ENCODE data around the gene PRKCE.
"Not testable (repeated sequence)": the region's sequence is repeated elsewhere in the genome, so short reads cannot be mapped to it uniquely, and the experiment has no call there.

PRKCE gene

DNA sequence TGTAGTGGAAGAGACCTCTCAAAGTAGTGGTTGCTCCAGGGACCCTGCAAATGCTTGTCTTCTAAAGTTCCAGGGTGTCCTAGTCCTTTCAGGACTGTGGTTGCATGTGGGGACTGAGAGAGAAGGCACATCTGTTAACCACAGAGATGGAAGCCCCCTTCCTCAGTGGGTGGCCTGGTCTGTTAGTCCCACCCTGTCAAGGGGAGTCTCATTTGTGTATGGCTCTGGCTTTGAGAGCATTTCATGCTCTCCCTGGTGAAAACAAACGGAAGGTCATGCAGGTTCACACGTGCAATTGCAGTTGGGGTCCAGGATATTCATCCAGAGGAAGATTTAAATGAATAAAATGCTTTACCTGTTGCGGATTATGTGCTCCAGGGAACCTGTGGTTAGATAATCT, 219.6 kb downstream of the PRKCE start:
- no peak for DNase-seq

DNA sequence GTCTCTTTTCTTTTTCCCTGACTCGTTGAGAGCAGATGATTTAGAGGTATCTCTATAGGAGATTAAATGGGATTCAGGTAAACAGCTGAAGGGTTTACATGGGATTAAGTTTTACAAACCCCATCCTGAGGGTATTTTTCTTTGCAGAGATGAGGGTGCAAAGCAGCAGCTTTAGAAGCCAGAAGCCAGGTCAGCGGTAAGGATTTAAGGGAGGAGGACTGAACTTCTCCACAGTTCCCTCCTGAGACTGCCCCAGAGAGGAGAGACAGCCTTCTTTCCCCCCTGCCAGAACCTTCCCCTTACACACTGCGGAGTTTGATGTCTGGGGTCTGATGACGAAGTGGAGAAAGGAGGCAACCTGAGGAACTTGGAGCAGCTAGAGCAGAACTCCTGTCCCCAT, 220.1 kb downstream of the PRKCE start:
- no peak for DNase-seq

- DNase-seq: no peak
Measured at GRCh38 chr2:45872211-45872610, 220.7 kb downstream of the PRKCE start.

GRCh38 chr2:45874344-45874743, 222.9 kb downstream of the PRKCE start:
- DNase-seq: no peak

GRCh38 chr2:45876611-45877010, 225.1 kb downstream of the PRKCE start:
- DNase-seq: no peak

DNA sequence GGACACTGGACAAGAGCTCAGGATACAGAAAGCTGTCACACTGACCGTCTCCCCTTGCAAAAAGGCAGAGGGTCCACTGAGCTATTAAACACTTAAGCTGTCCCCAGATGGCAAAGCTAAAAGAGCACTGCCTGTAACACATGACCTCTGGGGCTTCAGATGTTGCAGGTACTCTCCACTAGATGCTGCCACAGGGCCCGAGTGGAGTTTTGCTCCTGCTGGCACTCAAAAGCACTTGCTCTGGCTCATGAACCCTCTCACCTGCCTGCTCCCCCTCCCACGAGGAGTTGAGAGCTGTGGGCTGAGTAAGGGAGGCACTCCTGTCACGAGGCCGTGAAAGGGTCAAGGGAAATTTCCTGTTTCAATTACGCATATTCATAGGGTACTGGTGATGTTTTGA, 227.9 kb downstream of the PRKCE start:
- DNase-seq: no peak

- no peak for DNase-seq
Measured at GRCh38 chr2:45879936-45880335, 228.5 kb downstream of the PRKCE start.

- DNase-seq: no peak
Measured at GRCh38 chr2:45881970-45882581, 230.6 kb downstream of the PRKCE start.

- DNase-seq: no peak
Measured at GRCh38 chr2:45882707-45883602, 231.5 kb downstream of the PRKCE start.

- DNase-seq: no peak
Measured at GRCh38 chr2:45883603-45884000, 232.1 kb downstream of the PRKCE start.

DNA sequence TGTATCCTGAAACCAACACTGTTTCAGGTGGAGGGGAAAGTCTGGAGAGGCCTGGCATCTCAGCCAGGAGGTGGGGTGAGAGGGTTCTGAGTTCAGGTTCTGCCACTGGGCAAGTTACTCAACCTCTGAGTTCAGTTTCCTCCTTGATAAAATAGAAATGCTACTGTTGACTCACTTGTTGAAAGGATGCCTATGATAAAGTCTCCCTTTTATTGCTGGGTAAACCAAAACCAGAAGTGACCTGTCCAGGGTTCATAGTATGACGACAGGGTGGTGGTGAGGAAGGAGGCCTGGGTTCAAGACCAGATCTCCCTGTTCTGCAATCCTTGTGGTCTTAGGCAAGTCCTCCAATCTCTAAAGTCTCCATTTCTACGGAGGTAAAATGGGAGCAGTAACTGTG, 232.7 kb downstream of the PRKCE start:
- DNase-seq: no peak

DNA sequence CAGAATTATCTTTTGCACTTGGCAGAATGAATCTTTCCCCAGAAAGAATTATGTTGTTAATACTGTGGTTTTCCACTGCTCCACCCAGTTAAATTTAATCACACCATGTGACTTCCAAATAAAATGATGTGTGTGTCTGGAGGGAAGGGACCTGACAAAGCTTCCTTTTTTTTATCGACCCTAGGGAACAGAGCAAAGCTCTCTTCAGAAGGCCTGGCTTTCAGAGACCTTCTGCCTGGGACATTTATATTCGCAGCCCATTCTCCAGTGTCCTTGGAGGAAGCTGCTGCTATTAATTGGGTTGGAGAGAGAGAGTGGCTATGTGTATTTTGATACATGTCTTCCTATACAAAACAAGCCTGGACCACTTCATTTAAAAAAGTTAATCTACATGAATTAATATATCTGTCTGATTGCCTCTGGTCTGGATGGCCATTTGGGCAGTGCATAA, 233.7 kb downstream of the PRKCE start:
- no peak for DNase-seq

DNA sequence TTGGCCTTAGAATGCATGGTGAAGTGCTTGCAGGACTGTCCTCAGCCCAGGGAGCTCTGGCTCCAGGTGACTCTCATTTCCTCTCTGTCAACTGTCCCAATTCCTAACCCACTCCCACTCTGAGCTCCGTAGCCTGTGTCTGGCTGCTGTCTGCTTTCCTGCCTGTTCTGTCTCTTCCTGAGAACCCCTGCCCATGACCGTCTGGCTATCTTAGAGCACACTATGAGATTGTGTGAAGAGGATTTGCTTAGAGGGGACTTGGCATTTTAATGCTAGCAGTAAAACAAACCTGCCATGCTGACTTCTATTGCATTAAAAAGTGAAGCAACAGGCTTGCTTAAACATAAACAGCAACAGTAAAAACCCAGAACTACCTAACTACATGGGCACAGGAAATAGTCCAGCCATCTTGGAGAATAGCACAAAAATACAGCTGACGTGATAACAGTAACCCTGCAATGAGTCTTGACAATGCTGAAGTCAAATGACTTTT, 234.7 kb downstream of the PRKCE start:
- DNase-seq: no peak

- DNase-seq: no peak
Measured at GRCh38 chr2:45888167-45888566, 236.7 kb downstream of the PRKCE start.

GRCh38 chr2:45888641-45889040, 237.2 kb downstream of the PRKCE start:
- DNase-seq: no peak

- no peak for DNase-seq
Measured at GRCh38 chr2:45889053-45889452, 237.6 kb downstream of the PRKCE start.

- no peak for DNase-seq
Measured at GRCh38 chr2:45889620-45890370, 238.3 kb downstream of the PRKCE start.

GRCh38 chr2:45890371-45890646, 238.8 kb downstream of the PRKCE start:
- DNase-seq: not testable (repeated sequence)

GRCh38 chr2:45890819-45891218, 239.3 kb downstream of the PRKCE start:
- DNase-seq: no peak

DNA sequence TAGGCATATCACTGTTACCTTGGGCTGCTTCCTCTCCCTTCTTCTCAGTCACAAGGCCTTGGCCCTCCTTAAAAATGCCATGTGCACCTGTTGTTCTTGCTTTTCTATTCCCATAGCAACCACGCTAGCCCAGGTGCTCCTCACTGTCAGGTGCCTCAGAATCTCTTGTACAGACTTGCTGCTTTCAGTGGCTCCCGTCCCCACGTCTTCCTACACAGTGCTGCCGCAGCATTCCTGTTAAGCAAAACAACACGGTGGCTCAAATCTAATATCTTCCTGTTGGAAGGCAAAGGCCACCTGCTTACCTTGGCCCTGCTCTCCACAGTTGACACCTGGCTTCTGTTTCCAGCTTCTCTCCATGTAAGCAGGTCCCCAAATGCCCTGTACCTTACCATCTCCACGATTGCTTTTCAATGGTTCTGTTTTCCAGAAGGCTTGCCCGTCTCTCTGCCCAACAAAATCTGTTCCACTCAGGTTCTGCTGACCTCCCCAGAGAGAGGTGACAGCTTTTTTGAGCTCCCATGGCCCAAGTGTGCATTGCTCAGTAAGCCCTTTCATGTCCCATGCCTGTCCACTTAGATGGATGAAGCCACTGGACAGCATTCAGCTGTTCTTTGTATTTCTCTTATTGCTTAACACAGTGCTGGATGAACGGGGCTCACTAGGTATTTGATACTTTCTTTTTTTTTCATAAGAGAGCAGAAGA, 240.4 kb downstream of the PRKCE start:
- DNase-seq: no peak

GRCh38 chr2:45892425-45892745, 240.9 kb downstream of the PRKCE start:
- DNase-seq: no peak

DNA sequence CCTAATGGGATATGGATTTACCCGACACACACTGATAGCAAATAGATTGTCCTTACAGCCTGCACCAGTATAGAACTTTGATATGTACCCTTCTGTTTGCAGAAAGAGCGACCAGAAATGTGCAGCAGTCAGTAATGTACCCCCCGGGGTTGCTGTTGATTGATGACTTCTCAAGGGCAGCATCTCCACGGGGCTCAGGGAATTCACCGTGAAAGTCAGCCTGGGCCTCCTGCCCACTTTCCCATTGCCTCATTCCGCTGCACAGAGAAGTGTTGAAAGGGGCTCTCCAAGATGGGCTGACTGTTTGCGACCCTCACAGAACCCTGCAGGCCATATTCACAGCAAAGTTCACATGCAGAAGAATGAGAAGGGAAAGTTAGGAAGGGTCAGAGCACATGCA, 241.3 kb downstream of the PRKCE start:
- DNase-seq: no peak

DNA sequence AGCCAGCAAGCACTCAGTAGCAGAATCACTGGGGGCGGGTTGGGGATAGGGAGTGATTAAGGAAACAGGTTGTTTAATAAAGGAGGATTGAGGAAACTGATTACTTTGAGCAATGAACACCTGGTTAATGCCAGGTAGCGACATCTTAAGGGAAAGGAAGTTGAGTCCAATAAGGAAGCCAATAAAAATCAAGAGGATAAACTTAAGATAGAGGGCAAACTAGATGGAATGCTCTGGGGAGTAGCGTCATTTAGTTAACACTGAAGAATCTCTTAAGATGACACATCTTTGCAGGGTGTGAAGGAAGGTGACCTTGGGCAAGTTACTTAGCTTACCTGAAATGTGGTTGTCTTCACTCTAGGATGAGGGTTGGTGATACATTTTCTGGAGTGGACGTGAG, 242.7 kb downstream of the PRKCE start:
- no peak for DNase-seq

Data from NCI-H1930 (cell line).